B cell (primary cell): ENCODE data around the gene ARL17B.
"Not testable (repeated sequence)": the region's sequence is repeated elsewhere in the genome, so short reads cannot be mapped to it uniquely, and the experiment has no call there.

Experiments
- CTCF ChIP-seq: fragments of 200-600 bp; IDR thresholded peaks from one replicate; pipeline ENCODE4 v1.8.0; 2022; ENCODE audit warnings: antibody characterized with exemption, mild to moderate bottlenecking
- EZH2 ChIP-seq: IDR thresholded peaks from 2 replicates; pipeline ENCODE4 v1.6.1; 2012; ENCODE audit warnings: borderline replicate concordance, low read depth, mild to moderate bottlenecking, moderate library complexity, low read length; ENCODE audit not compliant: insufficient read depth, poor library complexity, severe bottlenecking

- TF ChIP-seq EZH2, CTCF: not testable (repeated sequence)
These were observed 136.7 kb downstream of the ARL17B start for GRCh38 chr17:46224864-46225263.
